Parathyroid adenoma (tissue), 2 donors: ENCODE data around the gene ARID3A.

Source experiments
- H2AFZ ChIP-seq: fragments of 300-600 bp; sonication (generic); one replicate; pipeline ENCODE4 v1.7.0; 2017; ENCODE audit warnings: antibody characterized with exemption, mild to moderate bottlenecking
- H3K27ac ChIP-seq: fragments of 300-600 bp; sonication (generic); one replicate; pipeline ENCODE4 v1.7.0; 2017
- H3K27me3 ChIP-seq: fragments of 300-600 bp; sonication (generic); one replicate; pipeline ENCODE4 v1.7.0; 2017; ENCODE audit warnings: low read length; ENCODE audit not compliant: control insufficient read depth, insufficient read depth
- H3K36me3 ChIP-seq: fragments of 300-600 bp; sonication (generic); one replicate; pipeline ENCODE4 v1.7.0; 2017; ENCODE audit warnings: low read length; ENCODE audit not compliant: control insufficient read depth, insufficient read depth
- H3K4me1 ChIP-seq: fragments of 300-600 bp; sonication (generic); one replicate; pipeline ENCODE4 v1.7.0; 2017; ENCODE audit warnings: control low read depth
- H3K4me2 ChIP-seq: fragments of 300-600 bp; sonication (generic); one replicate; pipeline ENCODE4 v1.7.0; 2017; ENCODE audit warnings: low read length
- H3K4me3 ChIP-seq: fragments of 300-600 bp; sonication (generic); one replicate; pipeline ENCODE4 v1.7.0; 2017; ENCODE audit warnings: low read depth, low read length
- H3K79me2 ChIP-seq: fragments of 300-600 bp; sonication (generic); one replicate; pipeline ENCODE4 v1.7.0; 2017; ENCODE audit warnings: control low read depth
- H3K9ac ChIP-seq: fragments of 300-600 bp; sonication (generic); one replicate; pipeline ENCODE4 v1.7.0; 2017; ENCODE audit warnings: mild to moderate bottlenecking
- H3K9me3 ChIP-seq: fragments of 300-600 bp; sonication (generic); one replicate; pipeline ENCODE4 v1.7.0; 2017; ENCODE audit warnings: low read length; ENCODE audit not compliant: control insufficient read depth
- CTCF ChIP-seq: fragments of 300-600 bp; sonication (generic); IDR thresholded peaks from one replicate; pipeline ENCODE4 v1.7.0; 2017; ENCODE audit warnings: antibody characterized with exemption, mild to moderate bottlenecking
- donor health status: primary hyperparathyroidism.

Gene ARID3A

GRCh38 chr19:1002600-1002999 lies 76.8 kb downstream of the ARID3A start:
- no peak for TF ChIP-seq CTCF
- H3K4me3 ChIP-seq: no peak overlapping the region
- no peak overlapping the region for H3K9ac ChIP-seq
- H3K27ac ChIP-seq: no peak overlapping the region
- H3K27me3 ChIP-seq: peaks cover 3% of the 10 kb centered on the region
- H3K36me3 ChIP-seq: no peaks in the 10 kb centered on the region
- no peak overlapping the region for H3K4me2 ChIP-seq
- no peaks in the 10 kb centered on the region for H3K9me3 ChIP-seq
- H2AFZ ChIP-seq: no peak overlapping the region
- H3K4me1 ChIP-seq: no peaks in the 10 kb centered on the region
- no peaks in the 10 kb centered on the region for H3K79me2 ChIP-seq

GRCh38 chr19:1003283-1003682 lies 77.4 kb downstream of the ARID3A start:
- Histone ChIP-seq H3K36me3 (no peaks in the 10 kb centered on the region), H3K9me3 (no peaks in the 10 kb centered on the region), H3K27me3 (peaks cover 3% of the 10 kb centered on the region), H3K4me3 (no peak overlapping the region), H3K4me2 (no peak overlapping the region), H3K27ac (no peak overlapping the region), H3K4me1 (no peaks in the 10 kb centered on the region), H3K79me2 (no peaks in the 10 kb centered on the region), H2AFZ (no peak overlapping the region), H3K9ac (no peak overlapping the region)
- no peak for TF ChIP-seq CTCF

GRCh38 chr19:1004204-1004802 lies 78.5 kb downstream of the ARID3A start:
- H3K4me1 ChIP-seq: no peaks in the 10 kb centered on the region
- no peaks in the 10 kb centered on the region for H3K36me3 ChIP-seq
- no peak overlapping the region for H3K4me2 ChIP-seq
- H3K9me3 ChIP-seq: no peaks in the 10 kb centered on the region
- TF ChIP-seq CTCF: no peak
- no peak overlapping the region for H3K9ac ChIP-seq
- no peak overlapping the region for H3K27ac ChIP-seq
- H3K27me3 ChIP-seq: no peaks in the 10 kb centered on the region
- H3K79me2 ChIP-seq: no peaks in the 10 kb centered on the region
- no peak overlapping the region for H2AFZ ChIP-seq
- H3K4me3 ChIP-seq: no peak overlapping the region

- H3K27ac ChIP-seq: no peak overlapping the region
- H3K4me3 ChIP-seq: no peak overlapping the region
- H3K79me2 ChIP-seq: no peaks in the 10 kb centered on the region
- no peak overlapping the region for H2AFZ ChIP-seq
- no peaks in the 10 kb centered on the region for H3K4me1 ChIP-seq
- H3K9ac ChIP-seq: no peak overlapping the region
- H3K4me2 ChIP-seq: no peak overlapping the region
- no peaks in the 10 kb centered on the region for H3K36me3 ChIP-seq
- H3K27me3 ChIP-seq: no peaks in the 10 kb centered on the region
- TF ChIP-seq CTCF: no peak
- H3K9me3 ChIP-seq: no peaks in the 10 kb centered on the region
Observed at GRCh38 chr19:1004803-1005664, 79.2 kb downstream of the ARID3A start.
